Bronchial epithelial cell (primary cell): ENCODE data around the gene REEP1. TPM values are rescaled to one million over a fixed set of nuclear protein-coding genes. Genes with fewer than 3 reads are reported as not detected.

Experiments
- DNase-seq: peaks from one replicate; pipeline ENCODE4 v3.0.0-alpha.2; 2010; ENCODE audit warnings: low read depth
- FAIRE-seq: peaks from 2 replicates; lab custom pipeline; 2011; peaks lifted over from hg19 to GRCh38; lab: Jason Lieb, UNC
- H3K27me3 ChIP-seq: 2 replicates; pipeline ENCODE4 v1.5.1; 2011; ENCODE audit warnings: low read length; ENCODE audit not compliant: control insufficient read depth, insufficient read depth
- H3K36me3 ChIP-seq: 2 replicates; pipeline ENCODE4 v1.5.1; 2011; ENCODE audit warnings: low read length; ENCODE audit not compliant: control insufficient read depth, insufficient read depth
- H3K4me3 ChIP-seq: 2 replicates; pipeline ENCODE4 v1.5.1; 2011; ENCODE audit warnings: mild to moderate bottlenecking, low read depth, low read length, control low read depth
- CTCF ChIP-seq: IDR thresholded peaks from 2 replicates; pipeline ENCODE4 v1.5.1; 2011; ENCODE audit warnings: mild to moderate bottlenecking, moderate library complexity, low read length, control low read depth, inconsistent platforms; ENCODE audit not compliant: insufficient read depth, severe bottlenecking
- total RNA-seq: library from RNA; depleted of rRNA; stranded (reverse); fragments of >200 nt; gene quantifications from 2 replicates; pipeline ENCODE4 v1.2.1, GENCODE V29; 2014

The REEP1 gene
- under 0.01 TPM in 1 of 2 replicates, not detected in the other for total RNA-seq

GRCh38 chr2:86337244-86337835 is at the start of gene REEP1:
TSS of gene REEP1 (minus strand) at chr2:86337626. CDS start at chr2:86337510, 116 bp downstream.
- DNase-seq (no peak), FAIRE-seq (no peak)
- peaks cover 16% of the 10 kb centered on the region for H3K27me3 ChIP-seq
- TF ChIP-seq CTCF: no peak
- H3K4me3 ChIP-seq: no peak within 1 kb of the TSS
- no peaks in the 10 kb centered on the region for H3K36me3 ChIP-seq

- Histone ChIP-seq H3K36me3 (no peaks in the 10 kb centered on the region), H3K4me3 (no peak overlapping the region), H3K27me3 (no peaks in the 10 kb centered on the region)
- no peak for DNase-seq
- no peak for FAIRE-seq
- no peak for TF ChIP-seq CTCF
These were observed 46.4 kb upstream of the REEP1 start for GRCh38 chr2:86383844-86384243.

GRCh38 chr2:86382698-86383097 is 45.3 kb upstream of the REEP1 start:
- Histone ChIP-seq H3K4me3 (no peak overlapping the region), H3K36me3 (no peaks in the 10 kb centered on the region), H3K27me3 (no peaks in the 10 kb centered on the region)
- FAIRE-seq: no peak
- no peak for TF ChIP-seq CTCF
- DNase-seq: no peak

- no peak for DNase-seq
- Histone ChIP-seq H3K27me3 (no peaks in the 10 kb centered on the region), H3K36me3 (no peaks in the 10 kb centered on the region), H3K4me3 (no peak overlapping the region)
- FAIRE-seq: peak; percentile 73
- TF ChIP-seq CTCF: no peak
These were observed 44.7 kb upstream of the REEP1 start for GRCh38 chr2:86382108-86382507.

- TF ChIP-seq CTCF: no peak
- FAIRE-seq: no peak
These were observed 41.0 kb upstream of the REEP1 start for GRCh38 chr2:86378469-86378868.

GRCh38 chr2:86375623-86376022 is 38.2 kb upstream of the REEP1 start:
- DNase-seq (no peak), FAIRE-seq (no peak)
- Histone ChIP-seq H3K4me3 (no peak overlapping the region), H3K27me3 (no peaks in the 10 kb centered on the region), H3K36me3 (no peaks in the 10 kb centered on the region)
- no peak for TF ChIP-seq CTCF

More at GRCh38 chr2:86378469-86378868, 41.0 kb upstream of the REEP1 start:
- Histone ChIP-seq H3K27me3 (no peaks in the 10 kb centered on the region), H3K36me3 (no peaks in the 10 kb centered on the region), H3K4me3 (no peak overlapping the region)
- no peak for DNase-seq
